Ectodermal cell (in vitro differentiated cells): ENCODE data around the gene S100A6.

Experiments used
- H3K27ac ChIP-seq: 2 replicates; pipeline ENCODE4 v1.7.0; 2013; ENCODE audit warnings: mild to moderate bottlenecking, low read depth, low read length; ENCODE audit not compliant: insufficient read depth, poor library complexity, severe bottlenecking
- H3K27me3 ChIP-seq: 2 replicates; pipeline ENCODE4 v1.7.0; 2013; ENCODE audit warnings: mild to moderate bottlenecking, low read length; ENCODE audit not compliant: insufficient read depth, control insufficient read depth, poor library complexity, severe bottlenecking
- H3K36me3 ChIP-seq: one replicate; pipeline ENCODE4 v1.7.0; 2013; ENCODE audit warnings: low read length; ENCODE audit not compliant: control insufficient read depth, insufficient read depth
- H3K4me1 ChIP-seq: one replicate; pipeline ENCODE4 v1.7.0; 2013; ENCODE audit warnings: low read length; ENCODE audit not compliant: control insufficient read depth, insufficient read depth
- H3K4me3 ChIP-seq: 2 replicates; pipeline ENCODE4 v1.7.0; 2013; ENCODE audit warnings: low read depth, low read length, control low read depth; ENCODE audit not compliant: insufficient read depth
- H3K9me3 ChIP-seq: 2 replicates; pipeline ENCODE4 v1.7.0; 2013; ENCODE audit warnings: mild to moderate bottlenecking, low read length, moderate library complexity; ENCODE audit not compliant: control insufficient read depth
- WGBS, 2 experiments: methylation state at CpG; one replicate each; pipeline ENCODE4 v1.1.7; 2013; ENCODE audit warnings: missing lambda C conversion rate in 2 of 2; 5-methylcytosine and 5-hydroxymethylcytosine counted together

S100A6 gene

DNA sequence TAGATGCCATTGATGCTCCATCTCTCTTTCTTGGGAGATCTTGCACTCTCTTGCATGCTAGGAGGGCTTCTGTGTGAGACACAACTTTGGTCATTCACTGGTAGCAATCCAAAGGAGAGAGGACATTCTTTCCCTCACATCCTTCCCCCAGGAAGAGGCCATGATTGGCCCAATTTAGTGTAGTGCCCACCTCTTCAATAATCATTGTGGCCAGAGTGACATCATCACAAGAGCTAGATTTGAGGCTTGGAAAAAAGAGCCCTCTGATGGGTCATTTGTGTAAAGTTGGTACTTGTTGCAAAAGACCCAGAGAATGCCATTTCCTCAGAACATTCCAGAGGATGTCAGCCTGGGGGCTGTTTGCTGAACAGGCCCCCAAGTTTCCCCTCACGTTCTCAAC lies 30.2 kb downstream of the S100A6 start:
- 81 to 89% methylated on average over 1 of the region's 1 CpG for WGBS, 2 experiments
- H3K4me3 ChIP-seq: no peak overlapping the region

DNA sequence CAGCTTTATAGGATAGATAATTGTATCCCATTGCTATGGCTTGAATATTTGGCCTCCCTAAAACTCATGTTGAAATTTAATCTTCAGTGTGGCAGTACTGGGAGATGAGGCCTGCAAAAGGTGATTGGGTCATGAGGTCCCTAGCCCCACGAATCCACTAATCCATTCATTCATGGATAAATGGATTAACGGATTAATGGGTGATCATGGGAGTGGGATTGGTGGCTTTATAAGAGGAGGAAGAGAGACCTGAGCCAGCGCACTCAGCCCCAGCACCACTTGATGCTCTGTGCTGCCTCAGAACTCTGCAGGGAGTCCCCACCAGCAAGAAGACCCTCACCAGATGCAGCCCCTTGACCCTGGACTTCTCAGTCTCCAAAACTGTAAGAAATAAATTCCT lies 32.0 kb downstream of the S100A6 start:
- WGBS, 2 experiments: 88 to 97% methylated on average over 3 of the region's 3 CpGs
- Histone ChIP-seq H3K4me3 (no peak overlapping the region), H3K4me1 (no peaks in the 10 kb centered on the region), H3K27ac (no peak overlapping the region), H3K36me3 (no peaks in the 10 kb centered on the region), H3K27me3 (no peaks in the 10 kb centered on the region), H3K9me3 (no peaks in the 10 kb centered on the region)

More for the DNA sequence above, 30.2 kb downstream of the S100A6 start:
- Histone ChIP-seq H3K27me3 (no peaks in the 10 kb centered on the region), H3K36me3 (no peaks in the 10 kb centered on the region), H3K9me3 (no peaks in the 10 kb centered on the region), H3K4me1 (no peaks in the 10 kb centered on the region), H3K27ac (no peak overlapping the region)

DNA sequence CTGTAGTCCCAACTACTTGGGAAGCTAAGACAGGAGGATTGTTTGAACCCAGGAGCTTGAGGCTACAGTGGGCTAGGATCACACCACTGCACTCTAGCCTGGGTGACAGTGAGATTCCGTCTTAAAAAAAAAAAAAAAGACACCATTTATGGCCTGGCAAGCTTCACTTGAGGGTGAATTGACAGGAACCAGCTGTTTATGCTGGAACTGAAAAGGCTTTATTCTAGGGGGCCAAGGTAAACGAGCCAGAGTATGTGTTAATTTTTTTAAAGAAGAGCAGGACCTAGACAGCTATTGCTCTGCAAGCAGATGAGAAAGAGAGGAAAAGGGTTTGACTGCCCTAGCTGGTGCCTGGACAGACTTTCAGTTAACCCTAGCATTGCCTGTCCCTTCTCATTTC lies 37.0 kb downstream of the S100A6 start:
- no peak overlapping the region for H3K4me3 ChIP-seq
- WGBS, 2 experiments: 64 to 74% methylated on average over 2 of the region's 2 CpGs
- H3K27ac ChIP-seq: no peak overlapping the region
- no peaks in the 10 kb centered on the region for H3K36me3 ChIP-seq
- H3K4me1 ChIP-seq: no peaks in the 10 kb centered on the region
- no peaks in the 10 kb centered on the region for H3K27me3 ChIP-seq
- H3K9me3 ChIP-seq: no peaks in the 10 kb centered on the region

DNA sequence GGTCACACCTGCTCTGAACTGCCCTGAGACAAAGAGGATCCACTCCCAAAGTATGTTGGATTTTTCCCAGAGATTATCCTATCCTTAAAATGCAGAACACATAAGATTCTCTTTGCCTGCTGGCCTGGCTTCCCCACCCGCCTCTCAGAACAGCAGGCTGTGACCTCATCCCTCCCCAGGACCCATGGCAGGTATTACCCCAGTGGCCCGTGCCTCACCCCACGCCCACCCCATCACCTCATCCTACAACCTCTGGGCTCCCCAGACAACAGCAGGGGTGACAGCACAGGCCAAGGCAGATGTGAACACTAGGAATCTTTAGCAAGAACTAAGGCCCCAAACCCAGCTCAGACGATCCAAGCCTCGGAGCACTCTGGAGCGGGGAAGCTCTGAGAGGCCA lies 40.3 kb downstream of the S100A6 start:
- Histone ChIP-seq H3K9me3 (no peaks in the 10 kb centered on the region), H3K27me3 (no peaks in the 10 kb centered on the region), H3K36me3 (no peaks in the 10 kb centered on the region), H3K4me3 (no peak overlapping the region), H3K4me1 (peaks cover 4% of the 10 kb centered on the region), H3K27ac (no peak overlapping the region)
- WGBS, 2 experiments: 90 to 92% methylated on average over 6 of the region's 6 CpGs

DNA sequence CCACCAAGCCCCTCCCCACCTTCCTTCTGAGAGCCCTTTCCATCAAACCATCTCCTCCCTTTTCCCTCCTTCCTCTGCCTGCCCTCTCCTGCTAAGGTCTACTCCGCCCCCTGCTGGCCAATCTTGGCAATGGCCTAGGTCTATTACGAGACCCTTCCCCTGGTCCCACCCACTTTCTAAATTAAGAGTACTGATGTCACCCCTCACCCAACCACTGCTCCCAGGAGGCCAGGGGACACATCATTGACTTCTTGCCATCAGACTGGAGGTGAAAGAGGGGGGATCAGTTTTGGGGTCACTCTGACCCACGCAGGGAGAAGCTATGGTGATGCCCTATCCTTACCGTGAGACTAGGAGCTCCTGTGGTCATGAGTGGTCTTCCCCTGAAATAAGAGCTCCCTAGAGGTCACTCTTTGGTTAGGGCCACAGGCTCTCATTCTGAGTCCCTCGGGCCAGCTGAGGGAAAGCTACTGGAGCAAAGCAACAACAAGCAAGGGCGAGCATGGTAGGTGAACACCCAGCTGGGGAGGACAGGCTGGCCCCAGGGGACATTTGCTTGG lies 40.7 kb downstream of the S100A6 start:
- WGBS, 2 experiments: 41 to 46% methylated on average over 6 of the region's 6 CpGs
- no peaks in the 10 kb centered on the region for H3K9me3 ChIP-seq

DNA sequence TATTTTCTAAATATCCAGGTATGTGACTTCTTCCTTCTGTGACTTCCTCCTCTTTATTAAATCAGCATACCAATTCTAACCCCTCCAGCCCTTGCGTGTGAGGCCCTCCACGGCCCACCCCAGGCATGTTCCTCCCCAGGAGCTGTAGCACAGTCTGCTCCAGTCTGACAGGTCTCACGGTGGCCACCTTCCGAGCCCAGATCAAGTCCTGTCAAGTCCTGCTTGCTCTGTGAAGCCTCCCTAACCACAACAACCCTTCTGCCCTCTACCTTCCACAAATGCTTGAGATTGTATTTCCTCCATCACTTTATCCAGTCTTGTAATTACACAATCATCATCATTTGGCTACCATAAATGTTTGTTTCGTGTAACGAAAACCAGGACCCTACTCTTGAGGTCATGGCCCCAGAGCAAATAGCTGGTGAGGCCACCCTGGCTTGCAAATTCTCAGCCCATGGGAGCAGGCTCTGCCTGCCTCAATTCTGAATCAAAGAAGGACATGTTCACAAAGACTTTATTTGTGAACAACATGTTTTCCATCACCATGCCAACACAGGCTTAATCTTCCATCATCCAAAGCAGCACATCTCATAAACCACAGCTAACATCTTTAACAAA lies 42.3 kb downstream of the S100A6 start:
- no peak overlapping the region for H3K4me3 ChIP-seq
- no peaks in the 10 kb centered on the region for H3K27me3 ChIP-seq
- H3K27ac ChIP-seq: no peak overlapping the region
- 92% methylated on average over 6 of the region's 6 CpGs for WGBS, 2 experiments
- H3K9me3 ChIP-seq: no peaks in the 10 kb centered on the region
- H3K4me1 ChIP-seq: peaks cover 6% of the 10 kb centered on the region
- H3K36me3 ChIP-seq: no peaks in the 10 kb centered on the region

More for the DNA sequence above, 40.7 kb downstream of the S100A6 start:
- Histone ChIP-seq H3K27me3 (no peaks in the 10 kb centered on the region), H3K4me1 (peaks cover 6% of the 10 kb centered on the region), H3K36me3 (no peaks in the 10 kb centered on the region), H3K27ac (no peak overlapping the region), H3K4me3 (no peak overlapping the region)

DNA sequence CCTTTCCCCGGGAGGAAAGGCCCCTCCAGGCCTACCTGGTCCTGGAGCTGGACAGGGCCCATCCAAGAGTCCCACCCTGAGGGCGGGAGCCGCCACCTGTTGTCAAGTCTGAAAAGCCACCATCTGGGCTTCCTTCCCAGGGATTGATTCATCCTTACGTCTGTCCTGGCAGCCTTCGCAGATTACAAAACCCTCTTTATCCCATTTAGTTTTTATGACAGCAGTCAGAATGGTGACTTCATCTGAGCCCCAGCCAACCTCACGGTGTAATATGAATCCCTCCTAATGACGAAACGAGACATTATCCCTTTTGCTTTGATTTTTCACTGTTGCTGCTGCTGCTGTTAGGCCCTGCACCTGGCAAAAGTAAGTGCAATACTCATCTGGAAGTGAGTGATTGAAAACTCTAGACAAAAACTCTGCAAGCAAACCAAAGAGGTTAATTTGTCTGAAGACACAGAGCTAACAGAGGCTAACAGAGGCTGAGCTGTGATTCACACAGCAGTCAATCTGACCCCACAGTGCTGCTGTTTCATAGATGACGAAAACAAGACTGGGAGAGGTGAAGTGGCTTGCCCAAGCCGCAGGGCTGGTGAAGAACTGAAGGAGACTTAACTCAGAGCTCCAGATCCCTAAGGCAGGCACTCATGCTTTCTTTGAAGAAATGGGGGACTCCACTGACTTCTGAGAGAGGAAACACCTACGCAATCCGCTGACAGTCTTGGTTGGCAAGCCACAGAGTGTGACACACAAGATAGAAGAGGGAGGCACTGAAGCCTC lies 45.3 kb downstream of the S100A6 start:
- no peaks in the 10 kb centered on the region for H3K9me3 ChIP-seq
- no peak overlapping the region for H3K4me3 ChIP-seq
- H3K27me3 ChIP-seq: no peaks in the 10 kb centered on the region
- no peak overlapping the region for H3K27ac ChIP-seq
- H3K36me3 ChIP-seq: no peaks in the 10 kb centered on the region
- WGBS, 2 experiments: 72 to 73% methylated on average over 12 of the region's 12 CpGs
- H3K4me1 ChIP-seq: peaks cover 6% of the 10 kb centered on the region

DNA sequence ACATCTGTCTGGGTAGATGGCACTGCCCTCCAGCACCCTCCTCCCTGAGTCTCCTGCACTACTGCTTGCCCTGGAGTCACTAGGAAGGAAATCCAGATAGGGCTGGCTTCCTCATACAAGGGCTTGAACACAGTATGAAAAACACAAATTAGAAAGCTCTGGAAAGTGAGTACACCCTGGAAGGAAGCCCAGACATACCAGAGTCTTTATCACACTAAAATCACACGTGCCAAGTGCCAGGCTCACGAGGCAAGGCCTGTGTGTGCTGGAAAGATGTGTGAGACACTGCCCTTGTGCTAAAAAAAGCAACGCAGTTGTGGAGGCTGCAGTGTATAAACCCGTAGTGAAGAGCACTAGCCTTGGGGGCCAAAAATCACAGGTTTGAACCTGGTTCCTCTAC lies 47.1 kb downstream of the S100A6 start:
- 70 to 74% methylated on average over 4 of the region's 4 CpGs for WGBS, 2 experiments
- H3K27ac ChIP-seq: no peak overlapping the region
- H3K27me3 ChIP-seq: no peaks in the 10 kb centered on the region

DNA sequence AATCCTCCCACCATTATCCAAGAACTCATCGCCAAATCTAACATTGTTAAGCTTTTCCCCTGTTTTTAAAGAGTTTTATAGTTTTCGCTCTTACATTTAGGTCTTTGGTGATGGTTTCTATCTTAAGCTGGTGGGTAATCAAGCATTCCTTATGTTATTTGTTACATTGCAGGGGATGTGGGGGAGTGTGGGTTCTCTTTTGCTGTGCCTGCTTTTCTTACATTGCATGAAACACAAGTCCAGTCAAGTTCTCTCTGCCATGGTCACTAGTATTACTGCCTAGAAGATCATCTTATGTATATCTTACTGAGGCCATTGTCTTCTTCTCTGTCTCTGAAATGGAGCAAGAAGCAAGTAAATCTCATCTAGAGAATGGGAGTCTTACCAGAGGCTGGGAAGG lies 48.1 kb downstream of the S100A6 start:
- peaks cover 11% of the 10 kb centered on the region for H3K4me1 ChIP-seq
- H3K27me3 ChIP-seq: no peaks in the 10 kb centered on the region
- no peaks in the 10 kb centered on the region for H3K36me3 ChIP-seq
- no peaks in the 10 kb centered on the region for H3K9me3 ChIP-seq
- no peak overlapping the region for H3K27ac ChIP-seq
- no peak overlapping the region for H3K4me3 ChIP-seq
- 100% methylated on average over 2 of the region's 2 CpGs for WGBS, 2 experiments

More for the DNA sequence above, 47.1 kb downstream of the S100A6 start:
- peaks cover 11% of the 10 kb centered on the region for H3K4me1 ChIP-seq
- H3K36me3 ChIP-seq: no peaks in the 10 kb centered on the region
- no peaks in the 10 kb centered on the region for H3K9me3 ChIP-seq
- H3K4me3 ChIP-seq: no peak overlapping the region

DNA sequence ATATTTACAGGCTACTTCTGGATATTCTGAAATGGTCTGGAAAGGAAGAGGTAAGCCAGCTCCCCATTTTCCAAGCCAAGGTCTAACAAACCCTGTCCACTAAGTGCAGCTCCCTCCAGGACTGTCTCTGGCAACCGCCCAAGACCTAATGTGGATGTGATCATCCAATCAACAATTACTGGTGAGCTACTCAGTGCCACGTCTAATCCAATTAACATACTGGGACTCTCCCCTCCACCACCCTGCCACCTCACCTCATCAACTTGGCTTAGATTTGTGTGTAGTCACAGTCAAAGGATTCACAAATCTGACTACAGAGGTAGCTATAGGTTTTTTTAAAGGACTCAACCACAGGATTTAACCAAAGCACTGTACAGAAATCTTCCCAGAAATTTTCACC lies 49.9 kb downstream of the S100A6 start:
- no peaks in the 10 kb centered on the region for H3K27me3 ChIP-seq
- peaks cover 10% of the 10 kb centered on the region for H3K4me1 ChIP-seq
- WGBS, 2 experiments: 72 to 83% methylated on average over 2 of the region's 2 CpGs
- H3K36me3 ChIP-seq: no peaks in the 10 kb centered on the region
- H3K9me3 ChIP-seq: no peaks in the 10 kb centered on the region
- H3K27ac ChIP-seq: no peak overlapping the region
- no peak overlapping the region for H3K4me3 ChIP-seq
